K562 (cell line): ENCODE data around the gene KLHDC10. TPM values are rescaled to one million over a fixed set of nuclear protein-coding genes. Genes with fewer than 3 reads are reported as not detected.

Experiments
- ARHGAP35 ChIP-seq: fragments of 450-650 bp; IDR thresholded peaks from 2 replicates; pipeline ENCODE4 v1.6.1; 2018; ENCODE audit not compliant: partially characterized antibody
- BCL6 ChIP-seq: fragments of 250-450 bp; sonication (Bioruptor Pico); IDR thresholded peaks from 2 replicates; pipeline ENCODE4 v1.4.0; 2020
- CGGBP1 ChIP-seq: fragments of 250-450 bp; sonication (Bioruptor Pico); IDR thresholded peaks from 2 replicates; pipeline ENCODE4 v1.9.0; 2021; ENCODE audit warnings: mild to moderate bottlenecking
- CLOCK ChIP-seq: fragments of 250-450 bp; sonication (Bioruptor Pico); IDR thresholded peaks from 2 replicates; pipeline ENCODE4 v1.4.0; 2020; ENCODE audit warnings: mild to moderate bottlenecking, moderate library complexity, borderline replicate concordance
- FOXP4 ChIP-seq: sonication (generic); formaldehyde crosslinking; IDR thresholded peaks from 2 replicates; pipeline ENCODE4 v1.8.0; 2022; ENCODE audit warnings: mild to moderate bottlenecking, missing genetic modification reagents, borderline replicate concordance
- GATA2 ChIP-seq: sonication (generic); formaldehyde crosslinking; IDR thresholded peaks from 2 replicates; pipeline ENCODE4 v1.4.0; 2020; ENCODE audit warnings: mild to moderate bottlenecking, missing genetic modification reagents
- IFI16 ChIP-seq: fragments of 250-450 bp; sonication (Bioruptor Pico); IDR thresholded peaks from 2 replicates; pipeline ENCODE4 v2.1.2; 2022; ENCODE audit warnings: mild to moderate bottlenecking, inconsistent platforms
- IRF2 ChIP-seq: sonication (generic); formaldehyde crosslinking; IDR thresholded peaks from 2 replicates; pipeline ENCODE4 v1.8.1; 2022; ENCODE audit warnings: mild to moderate bottlenecking, missing genetic modification reagents
- MECOM ChIP-seq: fragments of 250-450 bp; sonication (Bioruptor Pico); IDR thresholded peaks from 2 replicates; pipeline ENCODE4 v1.8.0; 2022; ENCODE audit warnings: inconsistent platforms
- NFE2 ChIP-seq: IDR thresholded peaks from 2 replicates; pipeline ENCODE4 v1.6.1; 2014; ENCODE audit warnings: antibody characterized with exemption, low read depth
- NFIC ChIP-seq: fragments of 450-650 bp; IDR thresholded peaks from 2 replicates; pipeline ENCODE4 v1.6.1; 2017; ENCODE audit warnings: mild to moderate bottlenecking, inconsistent platforms
- OTX1 ChIP-seq: fragments of 450-650 bp; formaldehyde crosslinking; IDR thresholded peaks from 2 replicates; pipeline ENCODE4 v1.4.0; 2022; ENCODE audit warnings: mild to moderate bottlenecking
- RBM39 ChIP-seq: fragments of 200-400 bp; formaldehyde crosslinking; optimal IDR thresholded peaks from 2 replicates; pipeline ENCODE3; 2018; ENCODE audit warnings: low read depth, low read length
- SNRNP70 ChIP-seq: fragments of 200-400 bp; formaldehyde crosslinking; optimal IDR thresholded peaks from 2 replicates; pipeline ENCODE3; 2017; ENCODE audit warnings: low read depth, low read length
- SUPT5H ChIP-seq: fragments of 450-650 bp; IDR thresholded peaks from 2 replicates; pipeline ENCODE4 v1.6.1; 2016
- THAP12 ChIP-seq: fragments of 250-450 bp; sonication (Bioruptor Pico); IDR thresholded peaks from 2 replicates; pipeline ENCODE4 v1.9.0; 2021; ENCODE audit warnings: mild to moderate bottlenecking, inconsistent platforms
- ZHX1 ChIP-seq: fragments of 150-350 bp; conservative IDR thresholded peaks from 2 replicates; pipeline ENCODE4 v1.6.1; 2014; ENCODE audit warnings: low read length
- ZNF212 ChIP-seq: fragments of 450-650 bp; formaldehyde crosslinking; IDR thresholded peaks from 2 replicates; pipeline ENCODE4 v1.4.0; 2020; ENCODE audit warnings: mild to moderate bottlenecking
- ZNF24 ChIP-seq: fragments of 450-650 bp; IDR thresholded peaks from 2 replicates; pipeline ENCODE4 v1.6.1; 2016
- ZNF707 ChIP-seq: fragments of 250-450 bp; sonication (Bioruptor Pico); conservative IDR thresholded peaks from 2 replicates; pipeline ENCODE4 v1.8.0; 2022; ENCODE audit warnings: inconsistent platforms, mild to moderate bottlenecking, moderate library complexity
- polyA plus RNA-seq, 8 experiments: library from polyadenylated mRNA; depleted of rRNA in 4 of 8; stranded (reverse) in 5 of 8; unstranded in 3 of 8; fragments of >200 nt; fragmentation: Nextera tagmentation in 2 of 8; fragmentation: Illumina TruSeq in 1 of 8; extraction: Ambion mirVana in 2 of 8; extraction: Trizol in 1 of 8; gene quantifications; 2 replicates each; pipeline versions ENCODE4 v1.2.1 to v1.2.3, GENCODE V29; 2011 to 2014; ENCODE audit warnings: inconsistent platforms in 1 of 8, missing spikeins in 1 of 8
- total RNA-seq, 7 experiments: library from RNA; depleted of rRNA in 6 of 7; stranded (reverse); fragments of >200 nt in 6 of 7; fragmentation: Illumina TruSeq in 2 of 7; extraction: Trizol in 2 of 7; gene quantifications; 2 replicates each; pipeline versions ENCODE4 v1.2.1 to v1.2.3, GENCODE V29; 2011 to 2021; ENCODE audit warnings: low replicate concordance in 1 of 7

KLHDC10 gene
- total and polyA plus RNA-seq, 9 of the 15 experiments (the other 6 are each of a cell fraction or from before 2014, with no cell fraction given) = 9.8 to 80.5 (median 31.4) TPM

- no peak for TF ChIP-seq ZNF707 (CRISPR knock-in tag)
- TF ChIP-seq SNRNP70 = no peak
- 0 out of 2 replicates have a peak, but pooled peaks have one; percentile 28 for TF ChIP-seq SUPT5H
- TF ChIP-seq CLOCK (CRISPR knock-in tag) = no peak
- no peak for TF ChIP-seq ZNF24
- no peak for TF ChIP-seq ZHX1
- TF ChIP-seq GATA2 (CRISPR knock-in tag) = no peak
- TF ChIP-seq THAP12 (CRISPR knock-in tag) = no peak
- TF ChIP-seq NFIC = peak; percentile 71
- TF ChIP-seq ZNF212 = no peak
- no peak for TF ChIP-seq CGGBP1 (CRISPR knock-in tag)
- no peak for TF ChIP-seq FOXP4 (CRISPR knock-in tag)
- no peak for TF ChIP-seq MECOM (CRISPR knock-in tag)
- no peak for TF ChIP-seq IFI16 (CRISPR knock-in tag)
- TF ChIP-seq OTX1 (CRISPR knock-in tag) = no peak
- TF ChIP-seq NFE2 = no peak
- TF ChIP-seq RBM39 = no peak
- TF ChIP-seq ARHGAP35 = no peak
- no peak for TF ChIP-seq IRF2
- TF ChIP-seq BCL6 = no peak
Measured at GRCh38 chr7:130154501-130155317, 84.4 kb downstream of the KLHDC10 start (continued).
